ENCODE measurements around the gene ENPP4.
A peak's percentile ranks its signal among the peaks of the same experiment; 100 is the strongest.
"Not testable (repeated sequence)": the region's sequence is repeated elsewhere in the genome, so short reads cannot be mapped to it uniquely, and the experiment has no call there.

Gene ENPP4

DNA sequence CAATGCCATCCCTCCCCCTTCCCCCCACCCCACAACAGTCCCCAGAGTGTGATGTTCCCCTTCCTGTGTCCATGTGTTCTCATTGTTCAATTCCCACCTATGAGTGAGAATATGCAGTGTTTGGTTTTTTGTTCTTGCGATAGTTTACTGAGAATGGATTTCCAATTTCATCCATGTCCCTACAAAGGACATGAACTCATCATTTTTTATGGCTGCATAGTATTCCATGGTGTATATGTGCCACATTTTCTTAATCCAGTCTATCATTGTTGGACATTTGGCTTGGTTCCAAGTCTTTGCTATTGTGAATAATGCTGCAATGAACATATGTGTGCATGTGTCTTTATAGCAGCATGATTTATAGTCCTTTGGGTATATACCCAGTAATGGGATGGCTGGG is 1.5 kb downstream of the ENPP4 start:
- H3K9ac ChIP-seq (ENCODE audit: low read length); H3K4me3 ChIP-seq (ENCODE audit: low read length); H3K9me3 ChIP-seq (ENCODE audit: control insufficient read depth, low read depth, low read length); H3K4me1 ChIP-seq (ENCODE audit: control insufficient read depth, low read depth, low read length); H3K27ac ChIP-seq (ENCODE audit: low read length); H3K36me3 ChIP-seq (ENCODE audit: control insufficient read depth, low read depth, low read length): not testable (repeated sequence)
- H3K27me3 ChIP-seq (ENCODE audit: control insufficient read depth, insufficient read depth, low read length), result peaks cover 18% of the 10 kb centered on the region

DNA sequence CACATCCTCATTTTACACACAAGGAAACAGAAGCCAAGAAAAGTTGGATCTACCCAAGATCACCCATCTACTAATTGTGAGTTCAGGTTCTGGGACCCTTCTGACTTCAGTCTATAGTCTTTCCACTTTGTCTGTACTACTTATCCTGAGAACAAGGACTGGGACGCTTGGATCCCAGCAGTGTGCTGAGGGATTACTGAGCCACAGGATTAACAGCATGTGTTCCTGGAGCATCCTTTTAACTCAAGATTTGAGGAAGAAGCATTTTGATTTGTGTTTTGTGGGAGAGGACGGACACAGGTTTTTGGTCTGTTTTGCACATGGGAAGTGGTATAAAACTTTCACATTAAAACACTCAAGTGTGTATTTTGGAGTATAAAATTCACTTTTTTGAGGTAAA is 4.4 kb downstream of the ENPP4 start:
- Histone ChIP-seq H3K27ac (ENCODE audit: low read length) (no peak overlapping the region), H3K4me3 (ENCODE audit: low read length) (no peak overlapping the region), H3K4me1 (ENCODE audit: control insufficient read depth, low read depth, low read length) (no peaks in the 10 kb centered on the region), H3K9ac (ENCODE audit: low read length) (no peak overlapping the region), H3K9me3 (ENCODE audit: control insufficient read depth, low read depth, low read length) (no peaks in the 10 kb centered on the region), H3K27me3 (ENCODE audit: control insufficient read depth, insufficient read depth, low read length) (peaks cover 7% of the 10 kb centered on the region), H3K36me3 (ENCODE audit: control insufficient read depth, low read depth, low read length) (no peaks in the 10 kb centered on the region)

- Histone ChIP-seq H3K9me3 (ENCODE audit: control insufficient read depth, low read depth, low read length) (no peaks in the 10 kb centered on the region), H3K27me3 (ENCODE audit: control insufficient read depth, insufficient read depth, low read length) (peaks cover 6% of the 10 kb centered on the region), H3K27ac (ENCODE audit: low read length) (no peak overlapping the region), H3K9ac (ENCODE audit: low read length) (no peak overlapping the region), H3K4me3 (ENCODE audit: low read length) (no peak overlapping the region), H3K36me3 (ENCODE audit: control insufficient read depth, low read depth, low read length) (no peaks in the 10 kb centered on the region), H3K4me1 (ENCODE audit: control insufficient read depth, low read depth, low read length) (no peaks in the 10 kb centered on the region)
Observed at GRCh38 chr6:46135176-46135575, 5.4 kb downstream of the ENPP4 start.

DNA sequence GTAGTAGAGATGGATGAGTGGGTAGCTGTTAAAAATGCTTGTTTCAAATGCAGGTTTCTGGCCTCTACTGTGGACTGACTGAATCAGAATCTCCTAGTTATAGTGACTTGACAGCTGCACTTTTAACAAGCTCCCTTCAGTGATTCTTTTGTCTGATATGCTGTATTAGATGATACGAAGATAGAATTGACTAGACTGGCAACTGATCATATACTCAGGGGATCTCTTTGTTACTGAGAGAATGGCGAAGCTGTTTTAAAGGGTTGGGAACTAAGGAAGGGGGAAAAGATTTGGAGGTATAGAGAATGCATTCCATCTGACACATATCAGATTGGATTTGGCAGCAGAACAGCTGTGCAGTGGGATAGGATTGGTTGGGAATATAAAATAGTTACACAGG is 7.0 kb downstream of the ENPP4 start:
- H3K4me1 ChIP-seq (ENCODE audit: control insufficient read depth, low read depth, low read length), result peaks cover 6% of the 10 kb centered on the region
- H3K4me3 ChIP-seq (ENCODE audit: low read length), result no peak overlapping the region
- H3K27me3 ChIP-seq (ENCODE audit: control insufficient read depth, insufficient read depth, low read length), result no peaks in the 10 kb centered on the region
- no peaks in the 10 kb centered on the region for H3K36me3 ChIP-seq (ENCODE audit: control insufficient read depth, low read depth, low read length)
- no peak overlapping the region for H3K27ac ChIP-seq (ENCODE audit: low read length)
- H3K9ac ChIP-seq (ENCODE audit: low read length), result no peak overlapping the region
- H3K9me3 ChIP-seq (ENCODE audit: control insufficient read depth, low read depth, low read length), result no peaks in the 10 kb centered on the region

GRCh38 chr6:46137387-46137786 is 7.6 kb downstream of the ENPP4 start:
- Histone ChIP-seq H3K9me3 (ENCODE audit: control insufficient read depth, low read depth, low read length) (no peaks in the 10 kb centered on the region), H3K36me3 (ENCODE audit: control insufficient read depth, low read depth, low read length) (no peaks in the 10 kb centered on the region), H3K4me1 (ENCODE audit: control insufficient read depth, low read depth, low read length) (peaks cover 8% of the 10 kb centered on the region), H3K4me3 (ENCODE audit: low read length) (no peak overlapping the region), H3K9ac (ENCODE audit: low read length) (no peak overlapping the region), H3K27me3 (ENCODE audit: control insufficient read depth, insufficient read depth, low read length) (no peaks in the 10 kb centered on the region), H3K27ac (ENCODE audit: low read length) (no peak overlapping the region)

DNA sequence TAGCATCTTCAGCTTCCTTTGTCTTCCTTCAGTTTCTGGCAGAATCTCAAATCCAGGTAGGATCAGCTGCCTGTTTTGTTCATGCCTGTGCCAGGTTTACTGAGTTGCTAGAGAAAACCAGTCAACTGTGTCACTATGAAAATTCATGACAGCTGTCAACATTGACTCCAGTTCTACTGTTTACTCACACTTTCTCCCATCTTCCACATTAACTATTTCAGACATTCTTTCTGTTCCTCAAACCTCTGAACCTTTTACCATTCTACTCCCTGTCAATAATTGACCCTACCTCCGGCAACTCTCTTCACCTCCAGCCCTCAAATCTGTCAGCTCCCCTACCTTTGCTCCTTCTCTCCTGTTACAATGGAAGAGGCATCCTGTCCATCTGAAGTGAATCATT is 8.5 kb downstream of the ENPP4 start:
- H3K27ac ChIP-seq (ENCODE audit: low read length), result no peak overlapping the region
- no peak overlapping the region for H3K9ac ChIP-seq (ENCODE audit: low read length)
- H3K27me3 ChIP-seq (ENCODE audit: control insufficient read depth, insufficient read depth, low read length), result no peaks in the 10 kb centered on the region
- no peak overlapping the region for H3K4me3 ChIP-seq (ENCODE audit: low read length)
- no peaks in the 10 kb centered on the region for H3K9me3 ChIP-seq (ENCODE audit: control insufficient read depth, low read depth, low read length)
- H3K4me1 ChIP-seq (ENCODE audit: control insufficient read depth, low read depth, low read length), result peaks cover 8% of the 10 kb centered on the region
- H3K36me3 ChIP-seq (ENCODE audit: control insufficient read depth, low read depth, low read length), result no peaks in the 10 kb centered on the region

GRCh38 chr6:46144270-46144669 is 14.5 kb downstream of the ENPP4 start:
- no peak overlapping the region for H3K27ac ChIP-seq (ENCODE audit: low read length)
- H3K4me3 ChIP-seq (ENCODE audit: low read length), result no peak overlapping the region
- no peaks in the 10 kb centered on the region for H3K9me3 ChIP-seq (ENCODE audit: control insufficient read depth, low read depth, low read length)
- H3K27me3 ChIP-seq (ENCODE audit: control insufficient read depth, insufficient read depth, low read length), result no peaks in the 10 kb centered on the region
- no peaks in the 10 kb centered on the region for H3K36me3 ChIP-seq (ENCODE audit: control insufficient read depth, low read depth, low read length)
- H3K9ac ChIP-seq (ENCODE audit: low read length), result no peak overlapping the region
- H3K4me1 ChIP-seq (ENCODE audit: control insufficient read depth, low read depth, low read length), result peaks cover 17% of the 10 kb centered on the region

DNA sequence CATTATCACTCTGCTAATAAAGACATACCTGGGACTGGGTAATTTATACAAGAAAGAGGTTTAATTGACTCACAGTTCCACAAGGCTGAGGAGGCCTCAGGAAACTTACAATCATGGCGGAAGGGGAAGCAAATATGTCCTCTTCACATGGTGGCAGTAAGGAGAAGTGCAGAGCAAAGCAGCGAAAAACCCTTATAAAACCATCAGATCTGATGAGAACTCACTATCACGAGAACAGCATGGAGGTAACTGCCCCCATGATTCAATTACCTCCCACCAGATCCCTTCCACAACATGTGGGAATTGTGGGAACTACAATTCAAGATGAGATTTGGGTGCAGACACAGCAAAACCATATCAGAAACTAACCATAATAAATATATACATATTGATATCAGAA is 19.3 kb downstream of the ENPP4 start:
- not testable (repeated sequence) for H3K9me3 ChIP-seq (ENCODE audit: control insufficient read depth, low read depth, low read length); H3K36me3 ChIP-seq (ENCODE audit: control insufficient read depth, low read depth, low read length); H3K9ac ChIP-seq (ENCODE audit: low read length)

DNA sequence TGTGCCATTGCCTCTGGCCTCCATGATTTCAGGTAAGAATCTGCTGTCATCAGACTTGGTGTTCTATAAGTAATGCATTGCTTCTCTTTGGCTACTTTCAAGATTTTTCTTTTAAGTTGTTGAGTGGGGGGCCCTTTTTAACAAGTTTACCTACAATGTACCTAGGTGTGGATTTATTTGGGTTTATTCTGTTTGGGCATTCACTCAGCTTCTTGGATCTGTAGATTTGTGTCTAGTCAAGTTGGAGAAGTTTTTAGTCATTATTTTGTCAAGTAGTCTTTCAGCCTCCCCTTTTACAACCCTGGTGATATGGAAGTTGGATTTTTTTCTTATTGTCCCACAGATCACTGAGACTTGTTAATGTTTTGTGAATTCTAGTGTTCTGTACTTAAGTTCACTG is 26.9 kb downstream of the ENPP4 start:
- H3K4me3 ChIP-seq (ENCODE audit: low read length), result no peak overlapping the region
- H3K27ac ChIP-seq (ENCODE audit: low read length), result no peak overlapping the region
- H3K27me3 ChIP-seq (ENCODE audit: control insufficient read depth, insufficient read depth, low read length), result no peaks in the 10 kb centered on the region
- no peaks in the 10 kb centered on the region for H3K9me3 ChIP-seq (ENCODE audit: control insufficient read depth, low read depth, low read length)
- no peak overlapping the region for H3K9ac ChIP-seq (ENCODE audit: low read length)
- peaks cover 18% of the 10 kb centered on the region for H3K36me3 ChIP-seq (ENCODE audit: control insufficient read depth, low read depth, low read length)
- peaks cover 5% of the 10 kb centered on the region for H3K4me1 ChIP-seq (ENCODE audit: control insufficient read depth, low read depth, low read length)

More for the DNA sequence above, 19.3 kb downstream of the ENPP4 start:
- H3K27me3 ChIP-seq (ENCODE audit: control insufficient read depth, insufficient read depth, low read length); H3K4me1 ChIP-seq (ENCODE audit: control insufficient read depth, low read depth, low read length); H3K27ac ChIP-seq (ENCODE audit: low read length); H3K4me3 ChIP-seq (ENCODE audit: low read length): not testable (repeated sequence)

DNA sequence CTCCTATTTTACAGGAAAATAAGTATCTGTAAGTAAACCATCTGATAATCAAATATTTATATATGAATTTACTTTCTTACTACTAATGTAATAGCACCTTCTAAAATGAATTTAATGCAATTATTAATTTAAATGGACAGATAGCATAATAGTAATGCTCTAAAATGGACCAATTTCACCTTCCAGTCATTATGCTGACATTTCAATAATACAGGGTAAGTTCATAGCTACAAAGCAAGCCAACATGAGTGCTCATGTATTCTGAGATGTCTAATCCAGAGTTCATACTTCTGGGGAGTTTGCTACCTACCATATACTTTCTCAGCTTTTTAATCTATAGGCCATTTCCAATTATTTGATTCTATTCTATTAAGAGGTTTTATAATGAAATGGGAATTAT is 29.4 kb downstream of the ENPP4 start:
- H3K9ac ChIP-seq (ENCODE audit: low read length), result no peak overlapping the region
- peaks cover 21% of the 10 kb centered on the region for H3K36me3 ChIP-seq (ENCODE audit: control insufficient read depth, low read depth, low read length)
- H3K4me1 ChIP-seq (ENCODE audit: control insufficient read depth, low read depth, low read length), result peaks cover 5% of the 10 kb centered on the region
- no peaks in the 10 kb centered on the region for H3K27me3 ChIP-seq (ENCODE audit: control insufficient read depth, insufficient read depth, low read length)
- H3K27ac ChIP-seq (ENCODE audit: low read length), result no peak overlapping the region
- H3K9me3 ChIP-seq (ENCODE audit: control insufficient read depth, low read depth, low read length), result no peaks in the 10 kb centered on the region
- no peak overlapping the region for H3K4me3 ChIP-seq (ENCODE audit: low read length)

DNA sequence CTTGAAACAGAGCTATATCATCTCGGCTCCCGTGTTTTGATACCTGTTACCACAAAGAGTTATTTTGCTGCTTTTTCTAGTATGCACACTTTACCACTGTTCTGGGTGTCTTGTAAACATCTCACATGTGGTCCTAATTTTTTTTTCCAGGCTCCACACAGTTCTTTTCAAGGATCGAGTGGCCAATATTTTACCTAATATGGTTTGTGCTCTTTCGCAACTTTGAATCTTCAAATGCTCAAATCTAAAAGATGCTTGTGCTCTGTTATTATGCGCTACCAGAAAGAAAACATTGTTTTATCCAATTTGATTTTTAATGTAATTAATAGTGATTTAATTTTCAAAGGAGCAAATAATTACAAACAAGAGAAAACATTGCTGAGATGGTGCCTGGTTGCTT is 30.3 kb downstream of the ENPP4 start:
- no peaks in the 10 kb centered on the region for H3K27me3 ChIP-seq (ENCODE audit: control insufficient read depth, insufficient read depth, low read length)
- peaks cover 21% of the 10 kb centered on the region for H3K36me3 ChIP-seq (ENCODE audit: control insufficient read depth, low read depth, low read length)
- no peaks in the 10 kb centered on the region for H3K9me3 ChIP-seq (ENCODE audit: control insufficient read depth, low read depth, low read length)
- peaks cover 3% of the 10 kb centered on the region for H3K4me1 ChIP-seq (ENCODE audit: control insufficient read depth, low read depth, low read length)
- no peak overlapping the region for H3K9ac ChIP-seq (ENCODE audit: low read length)
- no peak overlapping the region for H3K4me3 ChIP-seq (ENCODE audit: low read length)
- H3K27ac ChIP-seq (ENCODE audit: low read length), result no peak overlapping the region

DNA sequence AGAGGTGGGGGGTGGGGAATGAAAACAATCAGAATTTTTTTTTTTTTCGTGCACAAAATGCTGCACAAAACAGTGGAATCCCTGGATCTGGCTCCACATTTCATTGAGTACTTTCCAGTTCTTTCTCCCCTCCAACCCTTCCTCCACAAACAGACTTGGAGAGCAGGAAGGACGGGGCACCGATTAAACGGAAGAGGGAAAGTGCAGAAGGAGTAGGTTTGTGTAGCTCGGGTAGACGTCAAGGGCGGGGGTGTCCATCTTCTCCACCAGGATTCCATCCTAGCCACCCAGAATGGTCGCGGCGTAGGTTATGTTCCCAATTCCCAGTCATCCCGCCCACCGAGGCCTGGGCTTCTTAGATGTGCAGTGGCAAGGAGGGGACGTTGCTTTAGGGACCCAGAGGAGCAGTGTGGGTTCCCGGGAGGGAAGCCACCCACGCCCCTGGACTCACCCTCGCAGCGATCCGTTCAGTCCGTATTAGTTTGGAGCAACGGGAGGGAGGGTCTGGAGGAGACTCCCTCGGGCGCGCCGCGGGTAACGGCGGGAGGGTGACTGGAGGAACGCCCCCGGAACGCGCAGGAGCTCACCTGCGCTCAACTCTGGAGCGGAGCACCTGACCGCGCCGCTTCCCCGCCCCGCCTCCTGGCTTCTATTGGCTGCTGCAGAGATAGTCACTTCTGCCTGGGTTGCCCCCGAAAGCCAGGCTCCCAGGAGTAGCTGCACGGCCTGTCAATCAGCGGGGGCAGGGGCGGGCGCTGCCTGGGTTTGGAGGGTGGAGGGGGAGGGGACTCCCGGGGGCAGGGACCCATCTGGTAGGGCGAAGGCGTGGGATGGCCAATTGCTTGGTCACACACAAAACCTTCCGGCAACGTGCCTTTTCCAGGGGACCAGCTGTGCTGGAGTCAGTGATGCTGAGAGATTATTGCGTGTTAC is 40.8 kb downstream of the ENPP4 start, which contains the start of gene ENPP5:
ENPP5 (minus strand) TSS at position 624 of the 933 bp plus-strand sequence. CDS start 2,718 bp downstream, outside the sequence.
- Histone ChIP-seq H3K36me3 (ENCODE audit: control insufficient read depth, low read depth, low read length) (no peaks in the 10 kb centered on the region), H3K27me3 (ENCODE audit: control insufficient read depth, insufficient read depth, low read length) (no peaks in the 10 kb centered on the region), H3K4me1 (ENCODE audit: control insufficient read depth, low read depth, low read length) (no peaks in the 10 kb centered on the region), H3K4me3 (ENCODE audit: low read length) (peak within 1 kb of the TSS; percentile 95), H3K27ac (ENCODE audit: low read length) (peak within 1 kb of the TSS; percentile 51), H3K9ac (ENCODE audit: low read length) (peak within 1 kb of the TSS; percentile 71), H3K9me3 (ENCODE audit: control insufficient read depth, low read depth, low read length) (no peaks in the 10 kb centered on the region)
